Iris pigment epithelial cell (primary cell): Measurements from ENCODE around the gene ADGRD1.

ENCODE experiments used
- DNase-seq: peaks from one replicate; pipeline ENCODE4 v3.0.0-alpha.2; 2011; ENCODE audit warnings: low read depth

ADGRD1 gene

GRCh38 chr12:130966443-130967030 lies 12.8 kb downstream of the ADGRD1 start:
- no peak for DNase-seq

GRCh38 chr12:130967636-130968035 lies 13.9 kb downstream of the ADGRD1 start:
- DNase-seq = no peak

GRCh38 chr12:130968611-130969010 lies 14.9 kb downstream of the ADGRD1 start:
- DNase-seq = no peak

- DNase-seq = no peak
Measured at GRCh38 chr12:130969223-130969622, 15.5 kb downstream of the ADGRD1 start.

GRCh38 chr12:130970165-130970907 lies 16.6 kb downstream of the ADGRD1 start:
- no peak for DNase-seq

- no peak for DNase-seq
Measured at GRCh38 chr12:130970908-130971233, 17.2 kb downstream of the ADGRD1 start.

GRCh38 chr12:130971925-130972585 lies 18.3 kb downstream of the ADGRD1 start:
- DNase-seq = peak; percentile 20

GRCh38 chr12:130972586-130972950 lies 18.9 kb downstream of the ADGRD1 start:
- no peak for DNase-seq

- no peak for DNase-seq
Measured at GRCh38 chr12:130973109-130973508, 19.4 kb downstream of the ADGRD1 start.

GRCh38 chr12:130973906-130974305 lies 20.2 kb downstream of the ADGRD1 start:
- no peak for DNase-seq

- no peak for DNase-seq
Measured at GRCh38 chr12:130975116-130975515, 21.4 kb downstream of the ADGRD1 start.

GRCh38 chr12:130976171-130976720 lies 22.5 kb downstream of the ADGRD1 start:
- DNase-seq = no peak

GRCh38 chr12:130977046-130977742 lies 23.5 kb downstream of the ADGRD1 start:
- no peak for DNase-seq

GRCh38 chr12:130977743-130978095 lies 24.0 kb downstream of the ADGRD1 start:
- no peak for DNase-seq

GRCh38 chr12:130978785-130979184 lies 25.1 kb downstream of the ADGRD1 start:
- DNase-seq = no peak

GRCh38 chr12:130981074-130981742 lies 27.5 kb downstream of the ADGRD1 start:
- no peak for DNase-seq

GRCh38 chr12:130981911-130982310 lies 28.2 kb downstream of the ADGRD1 start:
- DNase-seq = no peak

GRCh38 chr12:130982565-130983225 lies 29.0 kb downstream of the ADGRD1 start:
- no peak for DNase-seq

- DNase-seq = no peak
Measured at GRCh38 chr12:130983328-130984017, 29.8 kb downstream of the ADGRD1 start.

GRCh38 chr12:130984183-130985058 lies 30.7 kb downstream of the ADGRD1 start:
- no peak for DNase-seq
